ENCODE data around the gene GUCD1.
"Not testable (repeated sequence)": the region's sequence is repeated elsewhere in the genome, so short reads cannot be mapped to it uniquely, and the experiment has no call there.

GRCh38 chr22:24602105-24602749 lies 47.3 kb upstream of the GUCD1 start:
- not testable (repeated sequence) for TF ChIP-seq CTCF, POLR2A, POLR2AphosphoS5 (IDR thresholded peaks at IDR 0.05)
